ENCODE data around the gene LIMS2. TPM values are rescaled to one million over a fixed set of nuclear protein-coding genes. Genes with fewer than 3 reads are reported as not detected.

The LIMS2 gene
- total and polyA plus RNA-seq, 8 donors, result 22.4 to 122 (median 27.3) TPM

- H3K9me3 ChIP-seq, result no peaks in the 10 kb centered on the region
- peaks cover 3 to 44% of the 10 kb centered on the region in 2 donors for H3K27me3 ChIP-seq
- intact Hi-C loops (cut with DNase I), result no loop called here
- H3K4me3 ChIP-seq, result peak overlapping the region; percentile 11 to 27
- H3K36me3 ChIP-seq, result peaks cover 0 to 11% of the 10 kb centered on the region in 2 donors
- H3K4me1 ChIP-seq, result peaks cover 0 to 34% of the 10 kb centered on the region in 2 donors
- DNase-seq, result peak in 2 of 4 donors; percentile 33 to 76
- peak overlapping the region; percentile 67 to 70 for H3K27ac ChIP-seq
- peak; percentile 68 for ATAC-seq
- TF ChIP-seq, protein P1, sequence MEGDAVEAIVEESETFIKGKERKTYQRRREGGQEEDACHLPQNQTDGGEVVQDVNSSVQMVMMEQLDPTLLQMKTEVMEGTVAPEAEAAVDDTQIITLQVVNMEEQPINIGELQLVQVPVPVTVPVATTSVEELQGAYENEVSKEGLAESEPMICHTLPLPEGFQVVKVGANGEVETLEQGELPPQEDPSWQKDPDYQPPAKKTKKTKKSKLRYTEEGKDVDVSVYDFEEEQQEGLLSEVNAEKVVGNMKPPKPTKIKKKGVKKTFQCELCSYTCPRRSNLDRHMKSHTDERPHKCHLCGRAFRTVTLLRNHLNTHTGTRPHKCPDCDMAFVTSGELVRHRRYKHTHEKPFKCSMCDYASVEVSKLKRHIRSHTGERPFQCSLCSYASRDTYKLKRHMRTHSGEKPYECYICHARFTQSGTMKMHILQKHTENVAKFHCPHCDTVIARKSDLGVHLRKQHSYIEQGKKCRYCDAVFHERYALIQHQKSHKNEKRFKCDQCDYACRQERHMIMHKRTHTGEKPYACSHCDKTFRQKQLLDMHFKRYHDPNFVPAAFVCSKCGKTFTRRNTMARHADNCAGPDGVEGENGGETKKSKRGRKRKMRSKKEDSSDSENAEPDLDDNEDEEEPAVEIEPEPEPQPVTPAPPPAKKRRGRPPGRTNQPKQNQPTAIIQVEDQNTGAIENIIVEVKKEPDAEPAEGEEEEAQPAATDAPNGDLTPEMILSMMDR (IDR thresholded peaks at IDR 0.05), result no peak
These were observed 11.1 kb downstream of the LIMS2 start for GRCh38 chr2:127664065-127664894.

DNA sequence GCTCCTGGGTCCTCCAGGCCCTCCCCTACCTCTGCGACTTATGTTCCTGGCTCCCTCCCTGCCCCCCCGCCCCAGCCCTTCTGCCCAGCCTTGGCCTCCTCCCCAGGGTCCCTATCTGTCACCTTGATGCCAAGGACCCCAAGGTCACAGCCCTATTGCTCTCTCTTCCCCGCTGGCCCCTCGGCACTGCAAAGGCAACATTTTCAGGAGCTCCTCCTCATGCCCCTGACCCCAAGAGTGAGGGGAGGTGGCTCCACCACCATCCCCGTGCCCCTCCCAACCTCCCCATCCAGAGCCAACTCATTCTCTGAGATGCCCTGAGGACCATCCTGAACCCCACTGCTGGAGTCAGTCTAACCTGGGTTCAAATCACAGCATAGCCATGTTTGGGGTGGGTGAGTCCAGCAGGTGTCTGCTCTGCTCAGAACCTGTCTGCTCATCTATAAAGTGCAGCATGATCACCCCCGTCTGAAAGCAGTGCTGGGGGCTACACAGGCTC lies 11.7 kb downstream of the LIMS2 start:
- intact Hi-C loops (cut with DNase I), result no loop called here
- ATAC-seq (no peak), DNase-seq (peak in 1 of 4 donors; percentile 49)
- H3K4me1 ChIP-seq, result peaks cover 3 to 40% of the 10 kb centered on the region in 2 donors
- H3K4me3 ChIP-seq, result peak overlapping the region in 1 of 2 donors; percentile 27
- TF ChIP-seq, protein P1 (IDR thresholded peaks at IDR 0.05), result no peak
- H3K27ac ChIP-seq, result peak overlapping the region; percentile 33 to 67
- peaks cover 3 to 44% of the 10 kb centered on the region in 2 donors for H3K27me3 ChIP-seq
- H3K9me3 ChIP-seq, result no peaks in the 10 kb centered on the region
- peaks cover 0 to 11% of the 10 kb centered on the region in 2 donors for H3K36me3 ChIP-seq

- H3K4me3 ChIP-seq, result peak overlapping the region in 1 of 2 donors; percentile 27
- DNase-seq (peak in 1 of 4 donors; percentile 69), ATAC-seq (no peak)
- TF ChIP-seq, protein P1 (IDR thresholded peaks at IDR 0.05), result no peak
- intact Hi-C loops (cut with DNase I), result no loop called here
- H3K27ac ChIP-seq, result peak overlapping the region; percentile 33 to 67
- H3K4me1 ChIP-seq, result peaks cover 3 to 43% of the 10 kb centered on the region in 2 donors
- no peaks in the 10 kb centered on the region for H3K9me3 ChIP-seq
- H3K36me3 ChIP-seq, result peaks cover 0 to 14% of the 10 kb centered on the region in 2 donors
- H3K27me3 ChIP-seq, result peaks cover 3 to 44% of the 10 kb centered on the region in 2 donors
These were observed 12.3 kb downstream of the LIMS2 start for GRCh38 chr2:127662937-127663565.

GRCh38 chr2:127661949-127662510 lies 13.3 kb downstream of the LIMS2 start:
- ATAC-seq, result peak; percentile 7
- Histone ChIP-seq H3K4me3 (no peak overlapping the region), H3K27me3 (peaks cover 3 to 41% of the 10 kb centered on the region in 2 donors), H3K4me1 (peaks cover 3 to 43% of the 10 kb centered on the region in 2 donors), H3K27ac (peak overlapping the region in 1 of 2 donors; percentile 70), H3K36me3 (peaks cover 0 to 15% of the 10 kb centered on the region in 2 donors), H3K9me3 (no peaks in the 10 kb centered on the region)
- intact Hi-C loops (cut with DNase I), result no loop called here
- DNase-seq, result peak in 2 of 4 donors; percentile 29 to 74
- TF ChIP-seq, protein P1 (IDR thresholded peaks at IDR 0.05), result no peak

Data from left lung (tissue), 10 donors.